ENCODE results near the gene DELE1. TPM values are rescaled to one million over a fixed set of nuclear protein-coding genes. Genes with fewer than 3 reads are reported as not detected.

Gene DELE1, protein sequence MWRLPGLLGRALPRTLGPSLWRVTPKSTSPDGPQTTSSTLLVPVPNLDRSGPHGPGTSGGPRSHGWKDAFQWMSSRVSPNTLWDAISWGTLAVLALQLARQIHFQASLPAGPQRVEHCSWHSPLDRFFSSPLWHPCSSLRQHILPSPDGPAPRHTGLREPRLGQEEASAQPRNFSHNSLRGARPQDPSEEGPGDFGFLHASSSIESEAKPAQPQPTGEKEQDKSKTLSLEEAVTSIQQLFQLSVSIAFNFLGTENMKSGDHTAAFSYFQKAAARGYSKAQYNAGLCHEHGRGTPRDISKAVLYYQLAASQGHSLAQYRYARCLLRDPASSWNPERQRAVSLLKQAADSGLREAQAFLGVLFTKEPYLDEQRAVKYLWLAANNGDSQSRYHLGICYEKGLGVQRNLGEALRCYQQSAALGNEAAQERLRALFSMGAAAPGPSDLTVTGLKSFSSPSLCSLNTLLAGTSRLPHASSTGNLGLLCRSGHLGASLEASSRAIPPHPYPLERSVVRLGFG
- total RNA-seq = 100 to 1,000 TPM in 1 of 2 donors, 10 to 100 TPM in 1; 89.1 to 141 TPM
- polyA plus RNA-seq = 10 to 100 TPM; 46.3 to 49.3 TPM
- long read RNA-seq, donor 1, full-length matches to known transcripts = 15 of 68 reads
- long read RNA-seq, donor 1, partial matches to known transcripts = 53 of 68 reads
- long read RNA-seq, donor 1, other reads (novel, unspliced or antisense) = 0 of 68 reads
- long read RNA-seq, donor 2, full-length matches to known transcripts = 1 of 22 reads
- long read RNA-seq, donor 2, partial matches to known transcripts = 21 of 22 reads
- long read RNA-seq, donor 2, other reads (novel, unspliced or antisense) = 0 of 22 reads
- long read RNA-seq, donor 3, full-length matches to known transcripts = 10 of 21 reads
- long read RNA-seq, donor 3, partial matches to known transcripts = 11 of 21 reads
- long read RNA-seq, donor 3, other reads (novel, unspliced or antisense) = 0 of 21 reads
- long read RNA-seq, donor 4, full-length matches to known transcripts = 3 of 15 reads
- long read RNA-seq, donor 4, partial matches to known transcripts = 12 of 15 reads
- long read RNA-seq, donor 4, other reads (novel, unspliced or antisense) = 0 of 15 reads
- long read RNA-seq, donor 5, full-length matches to known transcripts = 12 of 39 reads
- long read RNA-seq, donor 5, partial matches to known transcripts = 27 of 39 reads
- long read RNA-seq, donor 5, other reads (novel, unspliced or antisense) = 0 of 39 reads

DNA sequence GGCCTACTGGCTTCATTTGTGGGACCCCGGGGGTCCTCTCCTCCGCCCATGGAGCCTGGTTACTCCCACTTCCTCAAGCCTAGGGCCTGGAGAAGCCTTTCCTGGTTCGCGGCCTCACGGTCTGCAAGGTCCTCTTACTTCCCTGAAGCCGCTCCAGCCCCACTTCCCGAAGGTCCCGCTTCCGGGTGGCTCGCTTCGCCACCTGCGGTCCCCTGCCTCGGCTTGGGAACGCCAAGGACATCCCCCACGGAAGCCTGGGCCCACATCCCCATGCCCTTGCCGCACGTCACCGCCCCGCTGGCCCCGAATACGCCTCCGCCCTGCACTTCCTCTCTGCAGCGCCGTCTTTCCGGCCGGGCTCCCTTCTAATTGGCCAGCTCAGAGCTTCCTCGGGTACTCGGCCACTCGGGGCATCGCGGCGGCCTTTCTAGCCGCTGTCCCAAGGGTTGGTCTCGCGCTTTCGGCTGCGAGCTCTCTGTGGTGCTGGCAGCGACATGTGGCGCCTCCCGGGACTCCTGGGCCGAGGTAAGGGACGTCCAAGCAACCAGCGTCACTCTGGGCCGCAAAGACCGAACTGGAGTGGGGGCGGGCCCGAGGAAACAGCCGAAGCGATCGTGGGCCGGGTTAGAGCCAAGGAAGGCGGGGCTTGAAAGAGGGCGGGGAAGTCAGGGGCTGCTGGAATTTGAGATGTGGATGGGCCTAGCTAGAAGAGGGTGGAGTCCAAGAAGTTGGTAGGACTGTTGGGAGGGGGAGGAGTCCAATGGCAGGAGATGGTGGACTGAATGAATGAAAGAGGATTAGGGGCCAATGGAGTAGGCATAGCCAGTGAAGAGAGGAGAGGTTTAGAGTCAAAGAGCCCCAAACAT lies at the start of gene DELE1:
DELE1 (plus strand) TSS at position 424 of the 866 bp plus-strand sequence; CDS start at position 495, 71 bp downstream.
- DNase-seq (peak; percentile 95 to 97 (median 96)), ATAC-seq (ENCODE audit: insufficient read depth, low FRiP score) (peak; percentile 99)
- 0 to 1% methylated on average over 53 of the region's 53 CpGs for WGBS, 2 donors
- peak within 1 kb of the TSS; percentile 91 to 98 for H3K27ac ChIP-seq (ENCODE audit: low read depth in 1 of 2, low read length in 1 of 2)
- peak within 1 kb of the TSS; percentile 55 for H3K4me3 ChIP-seq
- peaks cover 19 to 28% (median 25%) of the 10 kb centered on the region in 4 donors for H3K36me3 ChIP-seq (ENCODE audit: control insufficient read depth in 4 of 4, insufficient read depth in 4 of 4, low read length in 4 of 4)
- H3K9me3 ChIP-seq (ENCODE audit: control insufficient read depth in 4 of 4, insufficient read depth in 3 of 4, low read length in 3 of 4) = no peaks in the 10 kb centered on the region
- TF ChIP-seq CTCF (IDR thresholded peaks at IDR 0.05; ENCODE audit: control extremely low read depth, extremely low read depth) = no peak
- peak within 1 kb of the TSS; percentile 90 to 93 for H3K9ac ChIP-seq (ENCODE audit: insufficient read depth in 1 of 2, low read length in 2 of 2)
- peaks cover 5 to 12% (median 7%) of the 10 kb centered on the region in 5 donors for H3K4me1 ChIP-seq (ENCODE audit: control insufficient read depth in 5 of 5, insufficient read depth in 5 of 5, low read length in 5 of 5)
- no peaks in the 10 kb centered on the region for H3K27me3 ChIP-seq (ENCODE audit: control insufficient read depth in 3 of 3, insufficient read depth in 3 of 3, low read length in 2 of 3)

DNA sequence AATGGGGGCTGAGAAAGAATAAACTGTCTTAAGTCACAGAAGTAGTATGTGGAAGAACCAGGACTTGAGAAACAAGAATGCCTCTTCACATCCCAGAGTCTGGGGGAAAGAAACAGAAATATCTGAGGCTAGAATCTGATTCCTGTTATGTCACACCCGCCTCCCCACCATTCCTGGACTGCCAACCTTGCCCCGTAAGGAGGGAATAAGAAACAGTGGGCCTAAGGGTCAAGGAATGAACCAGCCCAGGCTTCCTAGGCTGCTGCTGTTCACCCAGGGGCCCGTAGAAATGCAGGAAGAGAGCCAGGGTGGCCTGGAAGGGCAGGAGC lies 49.8 kb upstream of the DELE1 start:
- H3K9me3 ChIP-seq (ENCODE audit: control insufficient read depth in 4 of 4, insufficient read depth in 3 of 4, low read length in 3 of 4) = no peaks in the 10 kb centered on the region
- 69 to 76% methylated on average over 3 of the region's 3 CpGs for WGBS, 2 donors
- no peak overlapping the region for H3K9ac ChIP-seq (ENCODE audit: insufficient read depth in 1 of 2, low read length in 2 of 2)
- H3K36me3 ChIP-seq (ENCODE audit: control insufficient read depth in 4 of 4, insufficient read depth in 4 of 4, low read length in 4 of 4) = peaks cover 0 to 3% (median 0%) of the 10 kb centered on the region in 4 donors
- DNase-seq = no peak
- TF ChIP-seq CTCF (IDR thresholded peaks at IDR 0.05; ENCODE audit: control extremely low read depth, extremely low read depth) = no peak
- H3K27me3 ChIP-seq (ENCODE audit: control insufficient read depth in 3 of 3, insufficient read depth in 3 of 3, low read length in 2 of 3) = peaks cover 0 to 44% (median 34%) of the 10 kb centered on the region in 3 donors
- peak overlapping the region; percentile 30 to 35 for H3K27ac ChIP-seq (ENCODE audit: low read depth in 1 of 2, low read length in 1 of 2)
- no peak overlapping the region for H3K4me3 ChIP-seq
- H3K4me1 ChIP-seq (ENCODE audit: control insufficient read depth in 5 of 5, insufficient read depth in 5 of 5, low read length in 5 of 5) = peaks cover 0 to 24% (median 16%) of the 10 kb centered on the region in 5 donors
- ATAC-seq (ENCODE audit: insufficient read depth, low FRiP score) = no peak

DNA sequence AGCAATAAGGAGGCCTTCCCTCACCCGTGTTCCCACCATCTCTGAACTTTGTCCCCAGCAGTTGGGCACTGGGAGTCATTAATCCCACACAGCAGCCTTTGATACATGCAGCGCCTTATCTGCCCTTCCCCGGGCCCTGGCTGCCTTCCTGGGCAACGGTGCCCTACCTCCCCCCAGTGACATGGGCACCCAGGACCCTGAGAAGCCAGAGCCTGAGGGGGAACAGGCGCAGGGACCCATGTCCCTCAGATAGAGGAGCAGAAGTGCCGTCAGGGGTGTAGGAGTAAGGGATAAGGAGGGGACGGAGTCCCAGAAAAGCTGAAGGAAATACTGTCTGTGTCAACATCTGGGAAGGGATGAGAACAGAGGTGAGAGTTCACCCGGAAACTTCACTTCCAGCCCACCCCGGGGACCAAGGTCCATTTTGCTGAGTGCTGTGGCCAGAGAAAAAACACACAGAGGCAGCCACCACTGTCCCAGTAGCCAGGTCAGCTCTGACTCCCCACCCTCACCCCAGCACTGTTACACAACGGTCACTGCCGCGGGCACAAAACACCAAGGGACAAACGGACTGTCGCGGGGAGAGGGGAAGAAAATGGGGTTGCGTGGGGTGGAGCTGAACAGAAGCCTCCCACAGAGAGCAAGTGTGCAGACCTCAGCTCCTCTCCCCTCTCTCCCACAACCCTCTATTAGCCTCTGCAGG lies 49.3 kb upstream of the DELE1 start:
- Histone ChIP-seq H3K4me1 (ENCODE audit: control insufficient read depth in 5 of 5, insufficient read depth in 5 of 5, low read length in 5 of 5) (peaks cover 0 to 24% (median 16%) of the 10 kb centered on the region in 5 donors), H3K4me3 (no peak overlapping the region), H3K9ac (ENCODE audit: insufficient read depth in 1 of 2, low read length in 2 of 2) (no peak overlapping the region), H3K27me3 (ENCODE audit: control insufficient read depth in 3 of 3, insufficient read depth in 3 of 3, low read length in 2 of 3) (peaks cover 0 to 48% (median 34%) of the 10 kb centered on the region in 3 donors), H3K9me3 (ENCODE audit: control insufficient read depth in 4 of 4, insufficient read depth in 3 of 4, low read length in 3 of 4) (no peaks in the 10 kb centered on the region), H3K27ac (ENCODE audit: low read depth in 1 of 2, low read length in 1 of 2) (peak overlapping the region; percentile 30 to 35), H3K36me3 (ENCODE audit: control insufficient read depth in 4 of 4, insufficient read depth in 4 of 4, low read length in 4 of 4) (no peaks in the 10 kb centered on the region)
- DNase-seq (no peak), ATAC-seq (ENCODE audit: insufficient read depth, low FRiP score) (no peak)
- 49 to 54% methylated on average over 16 of the region's 16 CpGs for WGBS, 2 donors
- TF ChIP-seq CTCF (IDR thresholded peaks at IDR 0.05; ENCODE audit: control extremely low read depth, extremely low read depth) = no peak
